SK-N-MC (cell line): Measurements from ENCODE around the gene PTPN18.

ENCODE experiments used
- EZH2 ChIP-seq: fragments of 200-600 bp; sonication (generic); IDR thresholded peaks from one replicate; pipeline ENCODE4 v1.6.1; 2017; ENCODE audit warnings: antibody characterized with exemption
- POLR2AphosphoS5 ChIP-seq: IDR thresholded peaks from 2 replicates; pipeline ENCODE4 v1.6.1; 2012; ENCODE audit warnings: mild to moderate bottlenecking, low read depth, low read length, borderline replicate concordance

DNA sequence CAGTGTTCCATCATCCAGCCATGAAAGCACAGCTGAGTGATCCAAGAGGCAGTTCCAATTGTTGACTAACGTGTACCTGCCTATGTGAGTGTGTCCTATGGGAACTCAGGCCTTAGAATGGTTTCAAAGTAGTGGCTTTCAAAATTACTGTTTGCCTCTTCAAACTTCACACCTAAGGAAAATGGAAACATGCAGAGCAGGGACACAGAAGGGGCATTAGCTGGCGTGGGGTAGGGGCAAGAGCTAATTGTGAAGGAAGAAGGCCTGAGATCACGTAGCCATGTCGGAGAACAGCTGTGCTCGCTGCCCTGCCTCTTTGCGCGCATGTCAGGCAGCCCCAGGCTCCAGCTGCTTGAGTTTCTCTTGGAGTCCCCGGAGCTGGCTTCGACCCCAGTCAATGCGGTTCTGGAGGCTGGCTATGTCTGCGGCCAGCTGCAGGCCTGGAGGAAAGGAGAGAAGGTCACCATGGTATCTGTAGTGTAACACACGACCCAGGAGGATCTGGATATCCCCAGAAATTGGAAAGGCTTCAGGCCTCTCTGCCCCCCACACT is 17.0 kb upstream of the PTPN18 start:
- TF ChIP-seq POLR2AphosphoS5 (no peak), EZH2 (no peak)
